ENCODE results near the gene CFAP107.
"Not testable (repeated sequence)": the region's sequence is repeated elsewhere in the genome, so short reads cannot be mapped to it uniquely, and the experiment has no call there.

The CFAP107 gene

GRCh38 chr1:12781488-12781887, 35.5 kb downstream of the CFAP107 start:
- DNase-seq, result not testable (repeated sequence)

- DNase-seq, result peak in 1 of 5 experiments; percentile 5
Measured at GRCh38 chr1:12783783-12784182, 37.8 kb downstream of the CFAP107 start.

DNA sequence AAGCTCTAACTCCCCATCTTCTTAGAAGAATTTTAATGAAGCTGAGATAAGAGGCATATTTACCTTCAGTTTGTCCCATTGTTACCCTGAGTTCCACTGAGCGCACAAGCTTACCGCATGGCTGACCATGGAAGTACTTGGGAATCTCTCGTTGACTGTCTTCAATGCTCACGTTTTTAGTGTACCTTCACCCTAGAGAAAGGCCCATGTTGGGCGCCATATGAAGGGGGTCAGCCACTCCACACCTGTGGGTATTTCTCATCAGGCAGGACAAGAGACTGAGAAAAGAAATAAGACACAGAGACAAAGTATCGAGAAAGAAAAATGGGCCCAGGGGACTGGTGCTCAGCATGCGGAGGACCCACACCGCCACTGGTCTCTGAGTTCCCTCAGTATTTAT, 38.7 kb downstream of the CFAP107 start:
- peak in 1 of 5 experiments; percentile 27 for DNase-seq

DNA sequence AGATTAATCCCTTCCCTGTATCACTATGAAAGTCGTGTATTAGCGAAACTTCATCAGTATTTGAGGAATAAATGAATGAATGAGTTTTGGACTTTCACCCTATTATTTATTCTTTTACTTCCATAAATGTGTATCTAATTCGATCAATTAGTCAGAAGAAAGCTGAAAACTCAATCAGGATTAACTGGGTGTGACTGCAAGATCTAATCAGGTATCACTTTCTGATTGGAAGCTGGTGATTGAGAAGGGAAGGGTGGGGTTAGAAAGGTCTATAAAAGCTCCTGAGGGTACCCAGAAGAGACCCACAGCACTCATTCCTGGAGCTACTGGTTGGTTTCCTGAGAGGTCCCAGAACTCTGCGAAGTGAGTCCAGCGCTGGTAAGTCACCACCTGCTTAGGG, 45.1 kb downstream of the CFAP107 start, which contains the start of gene PRAMEF1:
PRAMEF1 (plus strand) TSS at position 301 of the 400 bp plus-strand sequence. CDS start 1,831 bp downstream, outside the sequence.
- DNase-seq, result not testable (repeated sequence)

- DNase-seq, result no peak
Measured at GRCh38 chr1:12798911-12799310, 52.9 kb downstream of the CFAP107 start.

GRCh38 chr1:12799730-12800129, 53.7 kb downstream of the CFAP107 start:
- no peak for DNase-seq

GRCh38 chr1:12809933-12810332, 63.9 kb downstream of the CFAP107 start:
- no peak for DNase-seq

DNA sequence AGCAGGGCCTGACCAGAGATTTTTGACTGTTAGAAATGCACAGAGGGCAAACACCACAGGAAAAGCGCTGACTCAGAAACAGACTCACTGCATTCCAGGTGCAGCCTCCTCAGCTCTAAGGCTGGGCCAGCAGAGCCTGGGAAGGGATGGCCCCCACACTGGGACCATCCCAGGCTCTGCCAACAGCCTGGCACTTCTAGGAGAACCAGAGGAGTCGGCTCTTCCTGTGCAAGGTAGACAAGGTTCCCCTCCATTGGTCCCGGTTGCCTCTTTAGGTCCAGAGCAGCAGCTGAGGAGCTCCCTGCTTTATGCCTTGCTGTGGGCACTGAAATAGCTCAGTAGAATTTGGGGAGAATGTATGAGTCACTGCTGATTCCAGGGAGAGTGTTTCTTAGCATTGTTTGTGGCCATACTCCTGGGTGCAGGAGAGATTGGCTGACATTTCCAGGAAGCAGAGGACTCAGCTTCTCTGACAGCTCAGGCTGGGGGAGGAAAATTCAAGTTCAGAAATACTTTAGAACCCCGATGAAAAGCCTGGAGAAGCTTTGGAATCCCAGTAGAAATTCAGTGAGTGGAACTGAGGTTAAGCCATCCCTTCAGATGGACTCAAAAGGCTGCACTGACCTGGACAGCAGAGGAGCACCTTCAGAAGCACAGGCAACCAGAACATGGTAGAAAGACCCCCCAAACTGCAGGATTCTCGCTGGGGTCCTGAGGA, 64.8 kb downstream of the CFAP107 start:
- DNase-seq, result no peak

- DNase-seq, result no peak
Measured at GRCh38 chr1:12811409-12811784, 65.4 kb downstream of the CFAP107 start.

Measured in T-helper 2 cell (primary cell).